ENCODE measurements around the gene PAH.

PAH gene

GRCh38 chr12:102950950-102951619 is 34.0 kb upstream of the PAH start:
- no peak for TF ChIP-seq CTCF (conservative IDR thresholded peaks at IDR 0.05; ENCODE audit: low read depth)
- H3K27ac ChIP-seq: no peak overlapping the region
- no peak for DNase-seq (ENCODE audit: low spot score)
- POLR2A ChIA-PET (ENCODE audit: low non-redundant PET): no interaction called here
- CTCF ChIA-PET: interaction anchor here (0.6 kb wide), 1 partner anchor 579 kb away, joined by 3 read pairs; no protein-coding TSS in a partner anchor

GRCh38 chr12:102950107-102950949 is 33.3 kb upstream of the PAH start:
- H3K27ac ChIP-seq: no peak overlapping the region
- TF ChIP-seq CTCF (conservative IDR thresholded peaks at IDR 0.05; ENCODE audit: low read depth): no peak
- ChIA-PET CTCF (interaction anchor here (0.6 to 0.7 kb wide), 2 partner anchors 580 to 1811 kb away, joined by 3 read pairs; no protein-coding TSS in a partner anchor), POLR2A (ENCODE audit: low non-redundant PET) (no interaction called here)
- DNase-seq (ENCODE audit: low spot score): no peak

- peak; percentile 27 for DNase-seq (ENCODE audit: low spot score)
- no peak overlapping the region for H3K27ac ChIP-seq
- ChIA-PET CTCF (interaction anchor here (0.5 to 1.8 kb wide), 9 partner anchors 14 to 1636 kb away, joined by 3 to 13 read pairs (median 3); no protein-coding TSS in a partner anchor), POLR2A (ENCODE audit: low non-redundant PET) (interaction anchor here (0.5 kb wide), 1 partner anchor 32 kb away, joined by 3 read pairs; no protein-coding TSS in a partner anchor)
- peak; percentile 84 for TF ChIP-seq CTCF (conservative IDR thresholded peaks at IDR 0.05; ENCODE audit: low read depth)
Measured at GRCh38 chr12:102948941-102949352, 31.9 kb upstream of the PAH start.

- no peak for TF ChIP-seq CTCF (conservative IDR thresholded peaks at IDR 0.05; ENCODE audit: low read depth)
- POLR2A ChIA-PET (ENCODE audit: low non-redundant PET): no interaction called here
- CTCF ChIA-PET: no interaction called here
- H3K27ac ChIP-seq: no peak overlapping the region
- no peak for DNase-seq (ENCODE audit: low spot score)
Measured at GRCh38 chr12:102946042-102946441, 29.0 kb upstream of the PAH start.

- TF ChIP-seq CTCF (conservative IDR thresholded peaks at IDR 0.05; ENCODE audit: low read depth): no peak
- no peak overlapping the region for H3K27ac ChIP-seq
- ChIA-PET CTCF (interaction anchor here (0.6 kb wide), 1 partner anchor 1129 kb away, joined by 3 read pairs; no protein-coding TSS in a partner anchor), POLR2A (ENCODE audit: low non-redundant PET) (no interaction called here)
- DNase-seq (ENCODE audit: low spot score): no peak
Measured at GRCh38 chr12:102939670-102940222, 22.7 kb upstream of the PAH start.

GRCh38 chr12:102939059-102939458 is 22.0 kb upstream of the PAH start:
- ChIA-PET POLR2A (ENCODE audit: low non-redundant PET) (no interaction called here), CTCF (no interaction called here)
- no peak overlapping the region for H3K27ac ChIP-seq
- no peak for DNase-seq (ENCODE audit: low spot score)
- no peak for TF ChIP-seq CTCF (conservative IDR thresholded peaks at IDR 0.05; ENCODE audit: low read depth)
